Endodermal cell (in vitro differentiated cells): Measurements from ENCODE around the gene ADGRD1. TPM values are rescaled to one million over a fixed set of nuclear protein-coding genes. Genes with fewer than 3 reads are reported as not detected.
"Not testable (repeated sequence)": the region's sequence is repeated elsewhere in the genome, so short reads cannot be mapped to it uniquely, and the experiment has no call there.

ENCODE experiments used
- DNase-seq: peaks from one replicate; pipeline ENCODE4 v3.0.0-alpha.2; 2017
- H3K27ac ChIP-seq: 2 replicates; pipeline ENCODE4 v1.5.1; 2013; ENCODE audit warnings: mild to moderate bottlenecking, low read depth, low read length, moderate library complexity
- H3K27me3 ChIP-seq: 2 replicates; pipeline ENCODE4 v1.6.1; 2013; ENCODE audit warnings: mild to moderate bottlenecking, low read length, moderate library complexity; ENCODE audit not compliant: insufficient read depth, control insufficient read depth, poor library complexity, severe bottlenecking
- H3K36me3 ChIP-seq: 2 replicates; pipeline ENCODE4 v1.7.0; 2013; ENCODE audit warnings: mild to moderate bottlenecking, low read length, moderate library complexity; ENCODE audit not compliant: control insufficient read depth, insufficient read depth
- H3K4me1 ChIP-seq: one replicate; pipeline ENCODE4 v1.7.0; 2013; ENCODE audit warnings: low read length; ENCODE audit not compliant: control insufficient read depth, insufficient read depth
- H3K4me3 ChIP-seq: 2 replicates; pipeline ENCODE4 v1.5.1; 2013; ENCODE audit warnings: mild to moderate bottlenecking, low read length, moderate library complexity
- H3K9ac ChIP-seq: 2 replicates; pipeline ENCODE4 v1.6.1; 2013; ENCODE audit warnings: mild to moderate bottlenecking, low read length, moderate library complexity; ENCODE audit not compliant: poor library complexity, severe bottlenecking; ENCODE audit errors: extremely low read depth
- H3K9me3 ChIP-seq: 2 replicates; pipeline ENCODE4 v1.6.1; 2013; ENCODE audit warnings: mild to moderate bottlenecking, low read length, moderate library complexity; ENCODE audit not compliant: control insufficient read depth
- H3K27ac Mint-ChIP-seq: 2 replicates; pipeline ENCODE4 v1.8.0; 2020; ENCODE audit warnings: mixed read lengths
- H3K27me3 Mint-ChIP-seq: 2 replicates; pipeline ENCODE4 v1.8.0; 2021; ENCODE audit warnings: mild to moderate bottlenecking, mixed read lengths; ENCODE audit not compliant: insufficient read depth
- H3K36me3 Mint-ChIP-seq: 2 replicates; pipeline ENCODE4 v1.8.0; 2020; ENCODE audit warnings: low read depth, mixed read lengths
- H3K4me1 Mint-ChIP-seq: 2 replicates; pipeline ENCODE4 v1.8.0; 2020; ENCODE audit warnings: mixed read lengths
- H3K4me3 Mint-ChIP-seq: 2 replicates; pipeline ENCODE4 v1.8.0; 2020; ENCODE audit warnings: mild to moderate bottlenecking, moderate library complexity, mixed read lengths
- H3K9me3 Mint-ChIP-seq: 2 replicates; pipeline ENCODE4 v1.8.0; 2020; ENCODE audit warnings: mild to moderate bottlenecking, mixed read lengths
- WGBS, 2 experiments: methylation state at CpG; one replicate each; pipeline versions ENCODE4 v1.1.5 to v1.1.7; 2013; ENCODE audit warnings: missing lambda C conversion rate in 2 of 2, mixed read lengths in 1 of 2; ENCODE audit not compliant: insufficient coverage in 1 of 2, insufficient read length in 1 of 2; 5-methylcytosine and 5-hydroxymethylcytosine counted together
- total RNA-seq, 2 donors: library from RNA; stranded (reverse); fragmentation: NEBNext Ultra II Directional in 1 of 2; extraction: Animal tissue kit (Norgen Biotek cat#: 25700) in 1 of 2; gene quantifications; 2 replicates in 1 of 2; 3 replicates in 1 of 2; pipeline ENCODE4 v1.2.1, GENCODE V29; 2021
- TF ChIP-seq, protein P1 (sequence below): fragments of 200-600 bp; sonication (generic); conservative IDR thresholded peaks from 2 replicates; pipeline ENCODE4 v1.5.0; 2021; ENCODE audit warnings: antibody characterized with exemption, mild to moderate bottlenecking

ADGRD1 gene
- total RNA-seq, 2 donors from 2014 or later, result 1.3 to 2.9 TPM

GRCh38 chr12:131116468-131117117 is 162.9 kb downstream of the ADGRD1 start:
- H3K4me3 Mint-ChIP-seq, result no peak overlapping the region
- no peaks in the 10 kb centered on the region for H3K9me3 Mint-ChIP-seq
- peaks cover 52% of the 10 kb centered on the region for H3K27me3 Mint-ChIP-seq
- Histone ChIP-seq H3K27me3 (no peaks in the 10 kb centered on the region), H3K36me3 (no peaks in the 10 kb centered on the region), H3K4me3 (no peak overlapping the region), H3K27ac (no peak overlapping the region), H3K9ac (no peak overlapping the region), H3K4me1 (peaks cover 18% of the 10 kb centered on the region), H3K9me3 (no peaks in the 10 kb centered on the region)
- no peaks in the 10 kb centered on the region for H3K36me3 Mint-ChIP-seq
- H3K4me1 Mint-ChIP-seq, result peaks cover 26% of the 10 kb centered on the region
- TF ChIP-seq, protein P1, sequence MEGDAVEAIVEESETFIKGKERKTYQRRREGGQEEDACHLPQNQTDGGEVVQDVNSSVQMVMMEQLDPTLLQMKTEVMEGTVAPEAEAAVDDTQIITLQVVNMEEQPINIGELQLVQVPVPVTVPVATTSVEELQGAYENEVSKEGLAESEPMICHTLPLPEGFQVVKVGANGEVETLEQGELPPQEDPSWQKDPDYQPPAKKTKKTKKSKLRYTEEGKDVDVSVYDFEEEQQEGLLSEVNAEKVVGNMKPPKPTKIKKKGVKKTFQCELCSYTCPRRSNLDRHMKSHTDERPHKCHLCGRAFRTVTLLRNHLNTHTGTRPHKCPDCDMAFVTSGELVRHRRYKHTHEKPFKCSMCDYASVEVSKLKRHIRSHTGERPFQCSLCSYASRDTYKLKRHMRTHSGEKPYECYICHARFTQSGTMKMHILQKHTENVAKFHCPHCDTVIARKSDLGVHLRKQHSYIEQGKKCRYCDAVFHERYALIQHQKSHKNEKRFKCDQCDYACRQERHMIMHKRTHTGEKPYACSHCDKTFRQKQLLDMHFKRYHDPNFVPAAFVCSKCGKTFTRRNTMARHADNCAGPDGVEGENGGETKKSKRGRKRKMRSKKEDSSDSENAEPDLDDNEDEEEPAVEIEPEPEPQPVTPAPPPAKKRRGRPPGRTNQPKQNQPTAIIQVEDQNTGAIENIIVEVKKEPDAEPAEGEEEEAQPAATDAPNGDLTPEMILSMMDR, result peak; percentile 88
- no peak overlapping the region for H3K27ac Mint-ChIP-seq
- peak; percentile 91 for DNase-seq
- WGBS, 2 experiments, result 63 to 64% methylated on average over 8 to 14 of the region's 15 CpGs

DNA sequence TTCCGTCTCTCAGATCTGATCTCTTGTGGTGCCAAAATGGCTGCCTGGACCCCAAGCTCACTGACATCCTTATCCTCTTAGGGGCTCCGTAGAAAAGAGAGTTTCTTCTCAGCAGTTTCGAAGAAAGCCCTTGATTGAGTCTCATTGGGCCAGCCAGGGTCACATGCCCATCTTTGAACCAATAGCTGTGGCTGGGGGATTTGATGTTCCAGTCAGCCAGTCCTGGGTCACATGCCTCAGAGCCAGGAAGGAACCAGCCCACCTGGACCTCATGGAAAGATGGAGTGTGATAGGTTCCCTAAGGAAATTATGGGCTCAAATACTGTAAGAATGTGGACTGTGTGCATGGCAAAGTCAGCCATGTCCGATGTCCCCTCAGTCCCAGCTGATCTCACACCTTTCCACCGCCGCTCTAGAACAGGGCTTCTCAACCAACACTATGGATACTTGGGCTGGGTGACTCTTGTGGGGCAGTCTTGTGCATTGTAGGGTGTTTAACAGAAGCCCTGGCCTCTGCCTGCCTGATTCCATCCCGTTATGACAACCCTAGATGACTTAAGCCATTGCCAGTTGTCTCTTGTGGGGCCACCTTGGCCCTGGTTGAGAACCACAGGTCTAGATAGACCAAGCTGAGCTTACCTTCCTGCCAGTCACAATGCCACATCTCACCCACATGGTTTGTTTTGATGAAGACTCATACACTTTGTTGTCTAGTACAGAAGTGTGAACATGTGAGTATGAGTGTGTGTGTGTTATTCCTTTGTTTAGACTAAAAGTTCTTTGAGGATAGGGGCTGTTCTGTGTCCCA is 163.9 kb downstream of the ADGRD1 start:
- Histone ChIP-seq H3K4me3 (no peak overlapping the region), H3K9me3 (no peaks in the 10 kb centered on the region), H3K9ac (no peak overlapping the region), H3K27ac (no peak overlapping the region), H3K36me3 (no peaks in the 10 kb centered on the region), H3K27me3 (no peaks in the 10 kb centered on the region), H3K4me1 (peaks cover 16% of the 10 kb centered on the region)
- Mint-ChIP-seq H3K4me3 (no peak overlapping the region), H3K4me1 (peaks cover 23% of the 10 kb centered on the region), H3K9me3 (no peaks in the 10 kb centered on the region), H3K27ac (no peak overlapping the region), H3K36me3 (no peaks in the 10 kb centered on the region), H3K27me3 (peaks cover 43% of the 10 kb centered on the region)
- TF ChIP-seq, protein P1, result no peak
- WGBS, 2 experiments, result 94 to 100% methylated on average over 3 to 7 of the region's 7 CpGs
- DNase-seq, result peak; percentile 45

DNA sequence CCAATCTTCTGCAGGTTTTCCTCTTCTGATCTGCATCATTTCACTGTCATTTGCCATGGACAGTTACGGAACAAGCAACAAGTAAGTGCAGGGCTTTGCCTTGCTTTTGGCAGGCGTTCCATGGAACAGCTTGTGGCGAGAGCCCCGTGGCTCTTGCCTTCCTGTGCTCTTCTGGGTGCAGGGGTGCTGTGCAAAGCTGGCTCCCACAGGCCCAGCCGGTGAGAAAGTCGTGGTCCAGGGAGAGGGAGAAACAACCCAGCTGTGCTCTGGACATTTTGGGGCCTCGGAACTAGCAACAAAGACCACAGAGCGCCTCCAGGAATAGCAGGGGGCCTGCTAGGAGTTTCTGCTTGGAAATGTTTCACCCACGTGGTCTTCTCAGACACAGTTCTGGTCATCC is 164.7 kb downstream of the ADGRD1 start:
- Mint-ChIP-seq H3K9me3 (no peaks in the 10 kb centered on the region), H3K36me3 (no peaks in the 10 kb centered on the region), H3K27ac (no peak overlapping the region), H3K27me3 (peaks cover 42% of the 10 kb centered on the region), H3K4me1 (peaks cover 16% of the 10 kb centered on the region), H3K4me3 (no peak overlapping the region)
- no peaks in the 10 kb centered on the region for H3K27me3 ChIP-seq
- peak; percentile 38 for DNase-seq
- WGBS, 2 experiments, result 87 to 97% methylated on average over 7 to 9 of the region's 9 CpGs
- no peak overlapping the region for H3K4me3 ChIP-seq
- H3K36me3 ChIP-seq, result no peaks in the 10 kb centered on the region
- TF ChIP-seq, protein P1, result no peak
- no peaks in the 10 kb centered on the region for H3K9me3 ChIP-seq
- H3K27ac ChIP-seq, result no peak overlapping the region
- H3K9ac ChIP-seq, result no peak overlapping the region
- peaks cover 13% of the 10 kb centered on the region for H3K4me1 ChIP-seq

DNA sequence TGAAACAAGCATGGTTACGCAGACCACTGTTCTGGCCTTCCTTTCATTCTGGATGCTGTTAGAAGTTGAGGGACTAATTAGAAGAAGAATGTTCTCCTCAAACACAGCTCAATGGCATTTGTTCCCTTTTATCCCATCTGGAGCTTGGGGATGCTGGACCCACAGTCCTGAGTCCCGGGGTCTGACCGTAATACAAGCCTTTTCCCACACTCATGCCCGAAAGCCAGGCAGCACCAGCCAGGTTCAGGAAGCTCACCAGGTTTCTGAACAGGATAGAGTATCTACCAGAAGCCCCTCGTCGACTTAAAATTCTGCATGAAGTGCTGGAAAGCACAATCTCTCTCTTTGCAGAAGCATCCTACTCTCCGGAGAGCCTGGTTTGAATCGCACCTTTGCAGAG is 165.6 kb downstream of the ADGRD1 start:
- H3K27ac ChIP-seq, H3K9me3 Mint-ChIP-seq, H3K9ac ChIP-seq, H3K36me3 Mint-ChIP-seq, H3K4me1 Mint-ChIP-seq, H3K27me3 ChIP-seq, H3K9me3 ChIP-seq, H3K4me3 Mint-ChIP-seq, H3K27ac Mint-ChIP-seq, H3K4me1 ChIP-seq, H3K36me3 ChIP-seq, H3K4me3 ChIP-seq: not testable (repeated sequence)
- 95% methylated on average over 7 of the region's 8 CpGs; no CpG with 5 or more reads in 1 of the 2 experiments for WGBS, 2 experiments
- peaks cover 42% of the 10 kb centered on the region for H3K27me3 Mint-ChIP-seq
- DNase-seq, result peak; percentile 29
